Pulmonary artery endothelial cell (primary cell): ENCODE results near the gene AMPH. TPM values are rescaled to one million over a fixed set of nuclear protein-coding genes. Genes with fewer than 3 reads are reported as not detected.
"Not testable (repeated sequence)": the region's sequence is repeated elsewhere in the genome, so short reads cannot be mapped to it uniquely, and the experiment has no call there.

Experiments
- DNase-seq: peaks from one replicate; pipeline ENCODE4 v3.0.0-alpha.2; 2011; ENCODE audit warnings: low read depth, low spot score
- total RNA-seq: library from RNA; depleted of rRNA; stranded (reverse); fragments of >200 nt; gene quantifications from 2 replicates; pipeline ENCODE4 v1.2.3, GENCODE V29; 2014

Gene AMPH
- total RNA-seq, 1 donor from 2014 or later: 0.07 TPM

- DNase-seq: no peak
Observed at GRCh38 chr7:38628630-38629385, 2.4 kb downstream of the AMPH start.

DNA sequence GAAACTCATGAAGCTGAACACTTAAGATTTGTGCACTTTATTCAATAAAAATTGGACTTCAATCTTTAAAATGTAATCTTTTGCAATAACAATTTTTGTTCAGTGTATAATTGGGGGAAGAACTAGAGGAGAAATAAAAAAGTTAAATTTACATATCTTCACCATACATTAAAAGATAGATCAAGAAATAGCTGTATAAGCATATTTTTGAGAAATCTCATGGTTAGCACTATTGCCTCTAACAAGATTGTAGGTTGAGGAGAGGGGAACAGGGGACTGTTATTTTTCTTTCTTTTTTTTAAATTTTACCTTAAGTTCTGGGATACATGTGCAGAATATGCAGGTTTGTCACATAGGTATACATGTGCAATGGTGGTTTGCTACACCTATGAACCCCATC lies 5.3 kb downstream of the AMPH start:
- no peak for DNase-seq

GRCh38 chr7:38615665-38616064 lies 15.5 kb downstream of the AMPH start:
- no peak for DNase-seq

DNA sequence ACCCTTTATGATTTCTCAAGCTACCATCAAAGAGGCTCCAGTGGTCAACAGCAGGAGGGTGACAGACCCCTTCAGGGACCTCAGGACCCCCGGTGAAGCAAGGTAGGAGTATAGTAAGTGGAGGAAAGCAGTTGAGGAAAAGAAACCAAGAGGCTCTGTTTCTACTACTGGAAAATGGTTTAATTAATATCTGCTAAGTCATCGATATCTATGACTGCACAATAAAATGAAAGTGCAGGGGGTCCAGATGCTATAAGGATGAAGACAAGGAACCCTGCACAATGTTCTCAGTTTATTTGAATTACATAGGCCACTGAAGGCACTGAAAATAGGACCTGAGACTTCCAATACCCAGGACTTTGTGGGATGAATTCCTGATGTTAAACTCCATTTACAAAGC lies 23.7 kb downstream of the AMPH start:
- no peak for DNase-seq

DNA sequence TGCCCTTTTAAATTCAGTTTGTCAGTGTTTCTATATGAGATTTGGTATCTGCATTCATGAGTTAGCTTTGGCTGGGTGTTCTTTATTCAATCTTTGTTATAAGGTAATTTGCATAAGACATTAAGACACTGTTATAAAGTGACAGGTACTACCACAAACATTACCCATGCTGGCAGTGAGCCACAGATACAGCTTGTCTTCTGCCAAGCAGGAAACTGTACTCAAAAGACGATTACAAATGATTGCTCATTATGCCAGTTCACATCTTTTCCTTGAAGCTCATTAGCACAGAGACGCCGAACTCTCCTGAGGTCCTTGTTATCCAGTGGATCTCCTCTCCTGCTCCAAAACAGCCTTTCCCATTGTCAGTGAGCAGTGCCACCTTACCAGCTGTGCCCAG lies 30.4 kb downstream of the AMPH start:
- no peak for DNase-seq

DNA sequence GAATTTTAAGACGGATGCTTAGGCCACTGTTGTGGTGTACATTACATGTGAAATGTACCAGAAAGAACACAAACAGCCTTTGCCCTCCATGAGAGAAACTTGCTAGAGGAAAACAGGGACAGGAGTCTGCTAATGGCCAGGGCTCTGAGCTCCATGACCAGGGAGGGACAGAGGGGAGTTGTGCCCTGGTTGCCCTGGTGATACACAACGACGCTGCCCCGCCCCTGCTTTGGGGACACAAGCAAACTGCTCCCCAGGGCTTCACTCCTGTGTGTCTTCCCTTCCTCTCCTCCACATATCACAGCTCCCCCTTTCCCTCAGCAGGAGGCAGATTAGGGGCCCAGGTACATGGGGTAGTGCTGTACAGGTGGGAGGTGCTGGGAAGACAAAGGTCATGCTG lies 36.2 kb downstream of the AMPH start:
- no peak for DNase-seq

DNA sequence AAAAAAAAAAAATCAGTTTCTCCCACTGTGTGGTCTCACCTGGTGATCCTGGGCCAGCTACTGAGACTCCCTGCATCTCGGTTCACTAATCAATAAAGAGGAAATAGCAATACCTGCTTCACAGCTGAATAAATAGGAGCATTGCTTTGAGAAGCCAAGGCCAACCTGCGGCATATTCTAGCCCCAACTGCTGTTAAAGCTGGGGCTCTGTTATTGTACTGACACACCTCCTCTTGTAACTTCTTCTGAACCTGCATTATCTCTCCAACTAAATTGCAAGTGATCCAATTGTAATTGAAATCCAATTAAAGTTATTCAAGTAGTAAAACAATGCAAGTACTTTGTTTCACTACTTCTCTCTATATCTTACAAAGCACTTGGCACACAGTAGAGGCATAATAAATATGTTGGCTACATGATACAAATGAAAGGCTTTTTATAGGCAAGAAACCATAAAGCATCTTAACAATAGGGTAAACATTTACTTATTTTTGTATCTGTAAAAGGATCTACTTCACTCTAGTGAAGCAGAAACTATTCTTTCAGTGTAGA lies 38.4 kb downstream of the AMPH start:
- DNase-seq: no peak

DNA sequence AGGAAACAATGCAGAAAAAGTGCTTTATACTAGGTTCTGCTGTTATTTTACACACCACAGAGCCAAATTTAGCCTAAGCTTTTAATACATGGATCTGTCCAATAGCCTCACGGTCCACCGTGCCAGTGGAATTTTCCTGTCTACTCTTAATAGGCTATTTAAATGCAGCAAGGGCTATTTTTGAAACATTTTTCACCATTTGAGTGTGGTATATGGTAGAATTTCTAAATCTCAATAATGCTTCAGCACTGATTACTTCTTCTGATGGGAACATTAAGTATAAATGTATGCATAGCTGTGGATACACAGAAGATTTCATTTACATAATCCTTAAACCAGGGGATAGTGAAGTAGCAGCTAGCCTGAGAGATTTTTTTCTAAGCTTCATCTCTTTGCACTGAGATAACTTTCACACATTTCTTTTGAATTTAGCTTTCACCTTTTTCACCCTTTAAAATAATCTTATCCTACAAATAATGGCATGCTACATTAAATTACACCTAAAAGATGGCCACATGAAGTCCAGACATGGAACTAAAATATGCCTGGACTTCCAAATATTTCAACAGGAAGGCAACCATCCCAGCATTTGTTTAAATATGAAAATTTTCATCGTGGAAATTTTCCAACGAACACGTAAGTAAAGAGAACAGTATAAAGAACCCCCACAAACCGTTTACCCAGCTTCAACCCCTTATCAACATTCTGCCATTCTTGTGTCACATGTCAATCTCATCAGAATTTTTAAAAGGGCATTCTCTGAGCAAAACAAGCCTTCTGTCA lies 45.4 kb downstream of the AMPH start:
- no peak for DNase-seq

GRCh38 chr7:38584443-38585210 lies 46.5 kb downstream of the AMPH start:
- DNase-seq: no peak

DNA sequence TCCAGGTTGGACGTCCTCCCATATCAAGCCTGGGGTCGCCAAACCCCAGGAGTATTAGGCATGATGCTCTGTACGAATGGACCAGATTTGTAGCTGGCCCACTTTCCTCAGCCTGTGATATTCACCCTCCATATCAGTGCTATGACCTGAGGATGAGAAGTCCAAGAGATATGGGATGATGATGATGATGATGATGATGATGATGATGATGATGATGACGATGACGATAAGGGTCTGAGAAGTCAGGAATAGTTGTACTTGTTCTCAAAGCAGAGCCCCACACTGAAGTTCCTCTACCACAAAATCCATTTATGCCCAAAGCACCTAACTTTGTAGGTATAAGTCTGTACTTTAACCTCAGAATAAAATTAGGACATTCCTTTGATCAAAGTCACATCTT lies 50.7 kb downstream of the AMPH start:
- DNase-seq: no peak

DNA sequence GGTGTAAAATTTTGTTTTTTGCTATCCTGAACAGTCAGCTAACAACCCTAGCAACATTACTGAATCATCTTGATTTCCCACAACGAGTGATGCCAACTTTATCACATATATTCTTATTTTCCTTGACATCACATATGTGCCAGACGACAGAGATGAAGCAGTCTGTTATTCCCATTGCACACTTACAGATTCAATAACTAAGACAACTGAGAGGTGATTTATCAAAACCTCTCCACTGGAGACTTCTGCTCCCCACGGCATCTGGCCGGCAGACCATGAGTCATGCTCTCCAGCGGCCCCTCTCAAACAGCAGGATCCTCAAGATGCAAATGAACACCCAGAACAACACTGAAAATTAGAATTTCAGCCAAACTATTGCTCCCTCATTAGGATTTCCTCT lies 57.1 kb downstream of the AMPH start:
- no peak for DNase-seq

GRCh38 chr7:38571620-38572019 lies 59.6 kb downstream of the AMPH start:
- not testable (repeated sequence) for DNase-seq

DNA sequence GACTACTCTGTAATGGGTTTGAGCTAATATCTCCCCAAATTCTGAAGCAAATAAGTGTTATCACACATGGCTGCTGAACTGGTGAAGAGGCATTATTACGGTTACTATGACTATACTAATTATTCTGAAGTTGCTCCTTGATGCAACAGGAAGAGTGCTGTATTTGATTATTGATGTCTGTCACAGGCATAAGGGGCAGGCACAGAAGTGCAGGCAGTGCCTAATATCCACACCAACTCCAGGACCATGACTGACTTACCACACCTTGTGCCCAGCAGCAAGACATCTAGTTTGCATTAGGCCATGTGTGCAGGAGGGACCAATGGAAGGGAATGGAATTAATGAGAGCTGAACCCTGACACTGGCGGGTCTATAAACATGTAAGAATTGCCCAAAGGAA lies 62.7 kb downstream of the AMPH start:
- DNase-seq: no peak

DNA sequence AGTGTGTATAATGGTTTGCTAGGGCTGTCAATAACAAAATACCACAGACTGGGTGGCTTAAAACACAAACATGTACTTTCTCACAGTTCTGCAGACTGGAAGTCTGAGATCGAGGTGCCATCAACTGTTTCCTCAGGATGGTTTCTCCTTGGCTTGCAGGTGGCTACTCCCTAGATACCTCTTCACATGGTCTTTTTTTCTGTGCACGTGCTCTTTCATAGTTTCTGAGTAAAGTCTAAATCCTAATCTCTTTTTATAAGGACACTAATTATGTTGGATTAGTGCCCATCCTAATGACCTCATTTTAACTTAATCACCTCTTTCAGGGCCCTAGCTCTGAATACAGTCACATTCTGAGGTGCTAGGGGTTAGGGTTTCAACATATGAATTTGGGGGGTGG lies 65.9 kb downstream of the AMPH start:
- no peak for DNase-seq

DNA sequence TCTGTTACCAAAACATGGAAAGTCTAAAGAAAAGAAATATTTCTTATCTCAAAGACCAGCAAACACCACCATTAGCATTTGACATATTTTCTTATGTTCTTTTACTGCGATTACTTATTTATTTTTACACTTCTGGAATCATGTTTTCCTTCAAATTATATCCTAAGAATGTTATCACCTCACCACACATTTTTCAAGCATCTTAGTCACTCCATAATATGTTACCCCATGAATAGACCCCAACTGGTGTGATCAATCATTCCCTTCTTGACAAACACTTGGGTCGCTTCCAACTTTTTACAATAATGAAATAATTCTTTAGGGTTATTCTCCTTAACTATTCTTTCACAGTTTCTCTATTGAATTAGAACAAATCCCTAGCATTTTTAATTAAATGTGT lies 67.4 kb downstream of the AMPH start:
- no peak for DNase-seq

- no peak for DNase-seq
Observed at GRCh38 chr7:38561166-38561565, 70.0 kb downstream of the AMPH start.

DNA sequence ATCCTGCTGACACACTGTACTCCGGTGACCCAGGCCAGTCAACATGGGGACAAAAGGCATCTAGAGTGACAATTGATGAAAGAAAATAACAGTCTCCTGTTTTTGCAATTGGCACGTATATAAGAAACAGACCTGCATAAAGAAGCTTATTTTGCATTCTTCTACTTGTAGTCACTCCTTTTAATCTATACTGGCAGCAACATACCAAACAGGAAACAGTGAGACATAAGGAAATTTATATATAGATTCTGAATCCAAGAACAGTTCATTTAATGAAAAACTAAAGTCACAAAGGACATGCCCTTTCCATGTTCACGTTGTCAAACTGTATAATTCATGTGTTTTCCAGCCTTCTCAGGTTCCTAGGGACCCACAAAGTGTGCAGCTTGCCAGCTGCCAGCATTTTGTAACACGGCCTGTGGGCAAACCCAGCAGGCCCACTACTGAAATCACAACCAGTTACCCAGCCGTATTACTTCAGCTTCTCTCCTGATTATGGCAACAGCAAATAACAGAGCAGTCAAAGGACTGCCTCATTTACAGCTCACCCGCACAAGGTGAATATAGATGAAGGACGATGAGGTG lies 72.3 kb downstream of the AMPH start:
- DNase-seq: no peak

GRCh38 chr7:38554586-38554985 lies 76.6 kb downstream of the AMPH start:
- DNase-seq: no peak

DNA sequence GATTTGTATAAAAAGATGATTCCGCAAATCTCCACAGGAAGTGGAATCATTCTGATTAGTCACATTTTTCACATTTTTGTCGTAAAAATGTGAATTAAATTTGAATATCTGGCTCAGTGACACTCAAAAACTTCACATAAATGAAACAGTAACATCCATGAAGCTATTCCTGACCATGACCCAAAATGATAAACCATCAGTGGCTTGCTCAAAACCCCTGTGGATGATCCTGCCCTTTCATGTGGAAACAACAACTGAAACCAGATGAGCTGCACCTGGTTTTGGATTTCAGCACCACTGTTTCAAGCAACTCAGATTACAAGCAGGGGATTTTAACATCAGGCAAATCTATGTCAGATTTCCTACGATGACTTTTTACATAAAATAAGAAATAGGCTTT lies 80.3 kb downstream of the AMPH start:
- DNase-seq: no peak

DNA sequence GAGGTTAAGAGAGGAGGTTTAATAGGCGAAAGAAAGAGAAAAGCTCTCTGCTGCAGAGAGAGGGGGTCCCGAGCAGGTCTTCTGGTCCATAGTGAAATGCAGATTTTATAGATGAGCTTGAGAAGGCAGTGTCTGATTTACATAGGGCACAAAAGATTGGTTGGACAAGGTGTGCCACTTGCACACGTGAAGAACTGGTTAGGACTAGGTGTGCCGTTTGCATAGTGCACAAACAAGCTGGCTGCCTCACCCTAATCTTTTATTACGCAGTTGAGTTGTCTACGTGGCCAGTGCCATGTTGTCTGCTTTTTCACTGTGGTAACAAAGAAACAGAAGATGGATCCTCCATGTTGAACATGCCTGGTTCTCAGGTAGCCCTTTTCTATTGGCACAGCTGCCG lies 82.6 kb downstream of the AMPH start:
- DNase-seq: no peak

DNA sequence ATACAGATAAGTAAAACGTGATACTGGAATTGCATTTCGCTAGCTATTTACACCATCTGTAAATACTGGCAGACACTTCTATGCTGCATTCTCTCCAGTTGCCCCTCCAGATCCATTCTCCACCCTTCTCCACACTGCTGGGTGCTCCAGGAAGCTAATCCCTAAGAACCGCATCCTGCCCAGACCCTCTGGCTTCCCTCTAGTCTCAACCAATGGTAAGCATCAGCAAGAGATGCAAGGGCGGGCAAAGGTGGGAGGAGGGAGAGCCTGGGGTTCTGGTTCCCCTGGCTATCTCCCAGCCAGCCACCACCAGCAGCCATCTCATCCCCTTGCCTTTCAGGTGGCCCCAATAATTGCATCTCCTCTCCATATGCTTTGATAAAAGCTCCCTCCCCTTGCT lies 84.4 kb downstream of the AMPH start:
- no peak for DNase-seq

DNA sequence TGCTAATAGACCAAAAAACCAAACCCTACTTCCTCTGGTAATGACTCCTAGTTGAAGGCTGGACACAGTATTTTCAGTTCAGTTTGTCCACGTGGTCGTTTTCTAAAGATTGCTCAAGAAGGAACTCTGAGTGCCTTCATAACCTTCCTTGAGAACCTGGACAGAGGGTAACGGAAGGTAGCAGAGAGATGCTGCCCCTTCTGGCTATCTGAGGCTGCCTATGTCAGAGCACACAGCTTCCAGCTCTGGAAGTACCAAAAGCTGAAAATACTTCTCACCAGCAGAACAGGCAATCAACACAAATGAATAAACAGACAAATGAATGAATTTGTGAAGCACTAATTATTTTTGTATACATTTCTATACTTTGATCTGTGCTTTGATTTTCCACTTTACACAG lies 85.2 kb downstream of the AMPH start:
- no peak for DNase-seq
